AG04450 (cell line): ENCODE measurements around the gene GPR107. TPM values are rescaled to one million over a fixed set of nuclear protein-coding genes. Genes with fewer than 3 reads are reported as not detected.

ENCODE experiments used
- CTCF ChIA-PET: fragments of 300-600, 350-600 bp; formaldehyde crosslinking; extraction: SDS; loops from one replicate; lab custom pipeline; 2022; ENCODE audit warnings: antibody characterized with exemption, inconsistent platforms; lab: Charles Lee
- POLR2A ChIA-PET: fragments of 350-600 bp; formaldehyde crosslinking; extraction: SDS; loops from one replicate; lab custom pipeline; 2021; ENCODE audit warnings: antibody characterized with exemption, inconsistent platforms; lab: Yijun Ruan, JAX
- DNase-seq: peaks from one replicate; pipeline ENCODE4 v3.0.0-alpha.2; 2011; ENCODE audit warnings: low read depth, low spot score
- H3K27ac ChIP-seq: one replicate; pipeline ENCODE4 v1.5.1; 2012; ENCODE audit warnings: low read depth, low read length, control low read depth
- H3K27me3 ChIP-seq: one replicate; pipeline ENCODE4 v1.6.0; 2012; ENCODE audit warnings: low read length; ENCODE audit not compliant: control insufficient read depth, insufficient read depth
- H3K4me3 ChIP-seq: 2 replicates; pipeline ENCODE4 v1.5.1; 2011; ENCODE audit warnings: mild to moderate bottlenecking, low read depth, low read length, control low read depth
- H3K9me3 ChIP-seq: 2 replicates; pipeline ENCODE4 v1.5.1; 2012; ENCODE audit warnings: low read length; ENCODE audit not compliant: control insufficient read depth, insufficient read depth
- polyA plus RNA-seq: library from polyadenylated mRNA; depleted of rRNA; stranded (reverse); fragments of >200 nt; gene quantifications from 2 replicates; pipeline ENCODE4 v1.2.3, GENCODE V29; 2011
- TF ChIP-seq, protein P1 (sequence below): IDR thresholded peaks from 2 replicates; pipeline ENCODE4 v1.5.1; 2011; ENCODE audit warnings: low read depth, low read length, control low read depth, inconsistent platforms

GPR107 gene
- polyA plus RNA-seq, 1 experiment = 45.1 TPM

DNA sequence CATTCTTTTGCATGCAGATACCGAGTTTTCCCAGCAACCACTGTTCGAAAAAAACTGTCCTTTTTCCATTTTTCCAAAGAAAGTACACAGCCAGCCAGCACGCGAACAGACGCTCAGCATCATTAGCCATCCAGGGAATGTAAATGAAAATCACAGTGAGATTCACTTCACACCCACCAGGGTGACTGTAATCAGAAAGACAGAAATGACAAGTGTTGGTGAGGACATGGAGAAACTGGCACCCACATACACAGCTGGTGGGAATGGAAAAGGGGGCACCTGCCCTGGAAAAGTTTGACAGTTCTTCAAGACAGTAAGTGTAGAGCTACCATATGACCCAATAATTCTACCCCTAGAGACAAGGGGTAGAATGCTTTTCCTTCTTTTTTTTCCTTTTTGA is 93.5 kb downstream of the GPR107 start:
- ChIA-PET POLR2A (no interaction called here), CTCF (no interaction called here)
- Histone ChIP-seq H3K27ac (no peak overlapping the region), H3K9me3 (no peaks in the 10 kb centered on the region), H3K4me3 (no peak overlapping the region), H3K27me3 (peaks cover 3% of the 10 kb centered on the region)
- TF ChIP-seq, protein P1, sequence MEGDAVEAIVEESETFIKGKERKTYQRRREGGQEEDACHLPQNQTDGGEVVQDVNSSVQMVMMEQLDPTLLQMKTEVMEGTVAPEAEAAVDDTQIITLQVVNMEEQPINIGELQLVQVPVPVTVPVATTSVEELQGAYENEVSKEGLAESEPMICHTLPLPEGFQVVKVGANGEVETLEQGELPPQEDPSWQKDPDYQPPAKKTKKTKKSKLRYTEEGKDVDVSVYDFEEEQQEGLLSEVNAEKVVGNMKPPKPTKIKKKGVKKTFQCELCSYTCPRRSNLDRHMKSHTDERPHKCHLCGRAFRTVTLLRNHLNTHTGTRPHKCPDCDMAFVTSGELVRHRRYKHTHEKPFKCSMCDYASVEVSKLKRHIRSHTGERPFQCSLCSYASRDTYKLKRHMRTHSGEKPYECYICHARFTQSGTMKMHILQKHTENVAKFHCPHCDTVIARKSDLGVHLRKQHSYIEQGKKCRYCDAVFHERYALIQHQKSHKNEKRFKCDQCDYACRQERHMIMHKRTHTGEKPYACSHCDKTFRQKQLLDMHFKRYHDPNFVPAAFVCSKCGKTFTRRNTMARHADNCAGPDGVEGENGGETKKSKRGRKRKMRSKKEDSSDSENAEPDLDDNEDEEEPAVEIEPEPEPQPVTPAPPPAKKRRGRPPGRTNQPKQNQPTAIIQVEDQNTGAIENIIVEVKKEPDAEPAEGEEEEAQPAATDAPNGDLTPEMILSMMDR = no peak
- no peak for DNase-seq

DNA sequence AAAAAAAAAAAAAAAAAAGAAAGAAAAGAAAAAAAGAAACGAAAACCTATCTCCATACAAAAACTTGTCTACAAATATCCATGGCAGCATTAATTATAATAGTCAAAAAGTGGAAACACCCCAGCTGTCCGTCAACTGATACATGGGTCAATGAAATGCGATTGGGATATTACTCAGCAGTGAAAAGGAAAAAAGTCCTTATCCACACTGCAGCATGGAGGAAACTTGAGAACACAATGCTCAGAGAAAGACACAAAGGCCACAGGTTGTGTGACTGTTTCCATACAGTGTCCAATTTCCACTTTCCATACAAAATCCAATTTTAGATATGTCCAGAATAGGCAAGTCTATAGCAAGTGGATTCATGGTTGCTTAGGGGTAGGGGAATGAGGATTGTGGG is 94.2 kb downstream of the GPR107 start:
- POLR2A ChIA-PET = no interaction called here
- Histone ChIP-seq H3K27me3 (peaks cover 3% of the 10 kb centered on the region), H3K27ac (no peak overlapping the region), H3K4me3 (no peak overlapping the region), H3K9me3 (no peaks in the 10 kb centered on the region)
- TF ChIP-seq, protein P1 = no peak
- no peak for DNase-seq
- CTCF ChIA-PET = no interaction called here

DNA sequence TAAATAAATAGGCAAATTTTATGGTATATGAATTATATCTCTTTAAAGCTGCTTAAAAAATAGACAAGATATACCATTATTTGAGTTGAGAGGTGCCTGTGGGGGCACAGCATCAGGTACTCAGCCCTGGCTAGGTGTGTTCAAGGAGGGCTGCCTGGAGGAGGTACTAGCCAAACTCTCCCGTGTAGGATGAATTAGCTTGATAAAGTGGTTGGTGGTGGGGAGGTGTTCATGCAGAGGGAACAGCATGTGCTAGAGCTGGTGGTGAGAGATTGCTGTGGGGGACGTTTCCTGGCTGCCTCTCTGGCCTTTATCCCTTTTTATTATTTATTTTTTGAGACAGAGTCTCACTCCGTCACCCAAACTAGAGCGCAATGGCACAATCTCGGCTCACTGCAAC is 95.3 kb downstream of the GPR107 start:
- CTCF ChIA-PET = no interaction called here
- POLR2A ChIA-PET = no interaction called here
- TF ChIP-seq, protein P1 = no peak

DNA sequence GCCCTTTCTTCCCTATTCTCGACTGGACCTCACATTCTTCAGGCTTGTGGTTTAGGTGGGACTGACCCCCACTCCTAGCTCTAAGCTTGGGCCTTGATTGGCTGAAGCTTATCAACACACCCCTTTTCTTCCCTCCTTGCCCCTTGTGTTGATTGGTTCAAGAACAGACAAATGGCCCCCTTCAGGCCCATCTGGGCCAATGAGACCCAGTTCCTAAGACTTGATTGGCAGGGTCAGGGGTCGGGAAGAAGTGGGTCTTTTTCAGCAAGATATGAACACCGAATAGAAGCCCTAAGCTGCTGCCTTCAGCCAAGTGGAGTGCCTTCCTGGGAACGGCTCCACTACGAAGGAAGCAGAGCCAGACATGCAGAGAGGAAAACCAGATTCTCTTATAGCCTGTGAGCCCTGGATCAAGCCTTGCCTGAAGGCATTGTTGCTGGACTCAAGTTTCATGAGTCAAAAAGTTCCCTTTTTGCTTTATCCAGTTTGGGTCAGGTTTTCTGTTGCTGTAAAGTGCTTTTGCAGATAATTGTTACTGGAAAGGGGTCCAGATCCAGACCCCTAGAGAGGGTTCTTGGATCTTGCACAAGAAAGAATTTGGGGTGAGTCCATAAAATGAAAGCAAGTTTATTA is 96.1 kb downstream of the GPR107 start:
- CTCF ChIA-PET = no interaction called here
- no peaks in the 10 kb centered on the region for H3K9me3 ChIP-seq
- no peak for DNase-seq
- POLR2A ChIA-PET = no interaction called here
- TF ChIP-seq, protein P1 = no peak
- H3K4me3 ChIP-seq = no peak overlapping the region
- H3K27me3 ChIP-seq = peaks cover 3% of the 10 kb centered on the region
- H3K27ac ChIP-seq = no peak overlapping the region

More for the DNA sequence above, 95.3 kb downstream of the GPR107 start:
- no peak for DNase-seq
- Histone ChIP-seq H3K27me3 (peaks cover 3% of the 10 kb centered on the region), H3K27ac (no peak overlapping the region), H3K4me3 (no peak overlapping the region), H3K9me3 (no peaks in the 10 kb centered on the region)

DNA sequence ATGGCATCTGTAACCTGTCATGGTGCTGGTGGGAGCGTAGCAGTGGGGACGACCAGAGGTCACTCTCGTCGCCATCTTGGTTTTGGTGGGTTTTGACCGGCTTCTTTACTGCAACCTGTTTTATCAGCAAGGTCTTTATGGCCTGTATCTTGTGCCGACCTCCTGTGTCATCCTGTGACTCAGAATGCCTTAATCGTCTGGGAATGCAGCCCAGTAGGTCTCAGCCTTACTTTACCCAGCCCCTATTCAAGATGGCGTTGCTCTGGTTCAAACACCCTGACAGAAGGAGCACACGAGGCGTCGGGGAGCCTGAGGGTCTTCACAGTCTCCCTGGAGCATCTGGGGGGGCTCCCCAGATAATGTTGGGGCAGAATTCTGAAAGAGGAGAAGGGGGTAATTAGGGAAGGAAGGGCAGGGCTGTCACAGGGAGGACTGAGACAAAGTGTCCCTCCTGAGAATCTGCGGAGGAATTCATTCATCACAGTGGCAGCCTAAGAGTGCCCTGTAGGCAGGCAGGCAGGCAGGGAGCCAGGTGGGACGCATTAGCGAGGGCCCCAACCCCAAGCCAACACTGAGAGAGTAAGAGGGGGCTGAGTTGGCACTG is 97.2 kb downstream of the GPR107 start:
- no peaks in the 10 kb centered on the region for H3K9me3 ChIP-seq
- H3K27ac ChIP-seq = no peak overlapping the region
- TF ChIP-seq, protein P1 = no peak
- CTCF ChIA-PET = interaction anchor here (0.6 kb wide), 1 partner anchor 86 kb away, joined by 6 read pairs; no protein-coding TSS in a partner anchor
- H3K27me3 ChIP-seq = peaks cover 3% of the 10 kb centered on the region
- no peak overlapping the region for H3K4me3 ChIP-seq
- POLR2A ChIA-PET = no interaction called here
- DNase-seq = no peak
